PC-3 (cell line): ENCODE measurements around the gene FBXW7.

ENCODE experiments used
- EZH2 ChIP-seq: fragments of 300-600 bp; sonication (generic); IDR thresholded peaks from one replicate; pipeline ENCODE4 v1.6.1; 2017; ENCODE audit warnings: antibody characterized with exemption, mild to moderate bottlenecking, low read length; ENCODE audit not compliant: unreplicated experiment
- EZH2phosphoT487 ChIP-seq: fragments of 300-600 bp; sonication (generic); IDR thresholded peaks from 2 replicates; pipeline ENCODE4 v1.6.1; 2018; ENCODE audit warnings: mild to moderate bottlenecking, antibody characterized with exemption, low read length, borderline replicate concordance
- TF ChIP-seq, protein P1 (sequence below): fragments of 300-600 bp; sonication (generic); conservative IDR thresholded peaks from 2 replicates; pipeline ENCODE4 v1.5.1; 2017; ENCODE audit warnings: antibody characterized with exemption, low read depth, mild to moderate bottlenecking, low read length

DNA sequence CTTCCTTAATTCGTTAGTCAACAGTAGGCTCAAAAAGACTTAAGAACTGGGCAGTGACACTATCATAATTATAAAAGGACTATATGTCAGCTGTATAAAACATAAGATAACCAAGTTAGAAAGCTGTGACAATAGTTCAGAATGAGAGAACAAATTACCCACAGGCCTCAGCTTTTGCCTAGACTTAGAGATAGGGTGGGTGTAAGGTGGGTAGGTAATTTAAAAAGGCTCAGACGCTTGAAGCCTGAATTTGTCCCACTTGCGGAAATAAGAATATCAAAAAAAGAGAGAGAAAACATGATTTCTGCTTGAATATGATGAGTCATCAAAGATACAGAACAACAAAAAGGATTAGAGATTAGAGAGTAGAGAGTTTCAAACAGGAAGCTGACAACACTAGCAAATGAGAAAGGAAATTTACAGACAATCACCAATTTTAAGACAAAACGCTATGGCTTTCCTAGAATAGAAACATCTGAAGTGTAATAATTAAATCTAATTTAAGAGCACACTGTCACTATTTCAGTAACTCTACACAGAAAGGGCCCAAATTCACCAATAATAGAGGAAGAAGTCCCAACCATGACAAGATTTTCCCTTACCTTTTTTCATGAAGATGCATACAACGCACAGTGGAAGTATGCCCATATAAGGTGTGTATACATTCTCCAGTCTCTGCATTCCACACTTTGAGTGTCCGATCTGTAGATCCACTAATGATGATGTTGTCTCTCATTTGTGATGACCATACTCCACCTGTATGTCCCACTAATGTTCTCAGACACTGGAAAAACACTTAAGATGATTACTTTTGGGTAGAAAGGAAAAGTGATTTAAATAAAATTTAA, 208.1 kb downstream of the FBXW7 start:
- TF ChIP-seq, protein P1, sequence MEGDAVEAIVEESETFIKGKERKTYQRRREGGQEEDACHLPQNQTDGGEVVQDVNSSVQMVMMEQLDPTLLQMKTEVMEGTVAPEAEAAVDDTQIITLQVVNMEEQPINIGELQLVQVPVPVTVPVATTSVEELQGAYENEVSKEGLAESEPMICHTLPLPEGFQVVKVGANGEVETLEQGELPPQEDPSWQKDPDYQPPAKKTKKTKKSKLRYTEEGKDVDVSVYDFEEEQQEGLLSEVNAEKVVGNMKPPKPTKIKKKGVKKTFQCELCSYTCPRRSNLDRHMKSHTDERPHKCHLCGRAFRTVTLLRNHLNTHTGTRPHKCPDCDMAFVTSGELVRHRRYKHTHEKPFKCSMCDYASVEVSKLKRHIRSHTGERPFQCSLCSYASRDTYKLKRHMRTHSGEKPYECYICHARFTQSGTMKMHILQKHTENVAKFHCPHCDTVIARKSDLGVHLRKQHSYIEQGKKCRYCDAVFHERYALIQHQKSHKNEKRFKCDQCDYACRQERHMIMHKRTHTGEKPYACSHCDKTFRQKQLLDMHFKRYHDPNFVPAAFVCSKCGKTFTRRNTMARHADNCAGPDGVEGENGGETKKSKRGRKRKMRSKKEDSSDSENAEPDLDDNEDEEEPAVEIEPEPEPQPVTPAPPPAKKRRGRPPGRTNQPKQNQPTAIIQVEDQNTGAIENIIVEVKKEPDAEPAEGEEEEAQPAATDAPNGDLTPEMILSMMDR: no peak
- TF ChIP-seq EZH2: no peak
- no peak for TF ChIP-seq EZH2phosphoT487
